WI38 (cell line): ENCODE results near the gene LETM1.

Source experiments
- H3K4me3 ChIP-seq: 2 replicates; pipeline ENCODE4 v1.5.1; 2011; ENCODE audit warnings: low read depth, mild to moderate bottlenecking, control low read depth, low read length
- CTCF ChIP-seq: IDR thresholded peaks from 2 replicates; pipeline ENCODE4 v1.5.1; 2012; ENCODE audit warnings: low read depth, mild to moderate bottlenecking, control low read depth, low read length

The LETM1 gene

DNA sequence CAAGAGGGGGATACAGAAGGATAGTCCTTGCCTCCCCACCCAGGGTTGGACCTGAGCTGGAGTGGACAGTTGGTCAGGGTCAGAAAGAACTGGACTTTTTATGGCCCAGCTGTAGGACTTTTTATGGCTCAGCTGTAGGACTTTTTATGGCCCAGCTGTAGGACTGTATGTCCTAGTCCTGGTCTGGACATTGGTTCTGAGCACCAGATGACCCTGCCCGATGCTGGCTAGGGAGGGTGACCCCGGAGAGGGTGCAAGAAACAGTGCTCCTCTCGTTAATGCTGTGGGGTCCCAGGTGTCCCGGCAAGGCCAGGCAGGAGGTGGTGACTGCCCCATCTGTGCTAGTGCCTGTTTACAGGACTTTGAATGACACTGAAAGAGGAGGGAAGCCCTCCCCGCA, 2.0 kb upstream of the LETM1 start:
- no peak overlapping the region for H3K4me3 ChIP-seq
- TF ChIP-seq CTCF, result no peak

DNA sequence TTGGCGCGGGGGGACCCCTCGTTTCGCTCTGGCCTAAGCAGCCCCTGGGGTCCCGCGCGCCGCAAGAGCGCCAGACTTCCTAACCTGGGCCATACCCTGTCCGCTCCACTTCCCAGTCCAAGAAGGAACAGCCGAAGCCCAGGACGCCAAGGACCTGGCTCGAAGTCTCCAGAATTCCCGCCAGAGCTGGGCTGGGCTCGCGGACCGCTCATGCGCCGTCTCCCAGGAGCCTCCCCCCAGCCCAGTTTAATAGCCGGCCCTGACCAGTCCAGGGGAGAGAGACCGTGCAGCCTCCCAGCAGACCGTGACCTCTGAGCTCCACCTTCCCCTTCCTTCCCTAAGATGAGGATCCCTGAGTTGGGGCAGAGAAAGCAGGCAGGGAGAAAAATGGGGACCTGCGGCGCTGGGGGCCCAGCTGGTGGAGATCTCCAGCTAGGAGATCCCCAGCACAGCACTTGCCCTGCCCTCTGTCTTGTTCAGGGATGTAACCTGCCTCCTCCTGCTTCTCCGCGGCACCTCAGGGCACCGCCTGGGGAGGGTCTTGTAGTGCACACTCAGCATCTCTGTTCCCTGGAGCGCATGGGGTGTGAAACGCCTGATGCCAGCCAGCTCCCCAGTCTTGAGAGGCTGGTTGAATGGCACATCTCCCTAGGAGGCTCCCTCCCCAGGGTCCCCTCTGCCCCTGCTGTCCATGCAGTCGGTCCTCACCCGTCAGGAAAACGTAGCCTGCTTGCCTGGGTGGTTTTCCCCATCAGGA, 1.2 kb upstream of the LETM1 start:
- no peak for TF ChIP-seq CTCF
- H3K4me3 ChIP-seq, result peak overlapping the region; percentile 84

DNA sequence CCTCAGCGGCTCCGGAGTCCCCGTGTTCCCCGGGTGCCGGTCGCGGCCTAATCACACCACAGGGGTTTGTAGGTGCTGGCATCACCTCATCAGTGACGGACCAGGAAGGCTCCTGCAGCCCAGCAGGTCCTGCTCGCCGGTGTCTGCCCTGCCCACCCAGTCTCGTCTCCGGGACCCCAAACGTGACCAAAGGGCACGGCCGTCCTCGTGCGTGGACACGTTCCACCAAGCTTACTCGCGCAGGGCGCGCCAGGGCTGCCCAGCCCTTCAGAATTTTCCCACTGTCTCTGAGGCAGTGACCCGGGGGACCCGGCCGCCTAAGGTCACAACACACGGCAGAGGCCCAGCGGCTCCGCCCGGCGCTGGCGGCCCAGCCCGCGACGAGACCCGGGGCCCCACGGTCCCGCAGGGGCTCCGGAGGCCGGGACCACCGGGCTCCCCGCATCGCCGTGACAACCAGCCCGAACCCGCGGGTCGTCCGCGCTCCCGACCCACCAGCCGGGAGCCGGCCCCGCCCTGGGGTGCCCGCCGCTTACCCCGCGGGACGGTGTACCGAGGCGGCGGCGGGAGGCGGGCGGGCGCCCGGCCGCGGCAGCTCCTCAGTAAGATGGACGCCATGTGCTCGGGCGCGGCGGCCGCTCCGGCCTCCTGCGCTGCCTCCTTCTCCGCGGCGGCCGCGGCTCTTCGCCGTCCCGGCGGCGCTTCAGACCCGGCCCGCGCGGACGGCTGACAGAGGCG, 454 bp downstream of the LETM1 start:
- H3K4me3 ChIP-seq, result peak overlapping the region; percentile 84
- TF ChIP-seq CTCF, result no peak

DNA sequence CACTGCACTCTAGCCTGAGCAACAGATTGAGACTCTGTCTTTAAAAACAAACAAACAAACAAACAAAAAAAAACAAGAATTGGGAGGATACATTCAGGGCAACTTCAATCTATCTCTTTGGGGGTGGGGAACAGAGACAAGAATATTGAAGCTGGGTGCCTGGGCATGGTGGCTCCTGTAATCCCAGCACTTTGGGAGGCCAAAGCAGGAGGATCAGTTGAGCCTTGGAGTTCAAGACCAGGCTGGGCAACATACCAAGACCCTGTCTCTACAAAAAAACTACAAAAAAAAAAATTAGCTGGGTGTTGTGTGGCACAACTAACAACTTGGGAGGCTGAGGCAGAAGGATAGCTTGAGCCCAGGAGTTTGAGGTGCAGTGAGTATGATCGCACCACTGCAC, 1.2 kb downstream of the LETM1 start:
- peak overlapping the region; percentile 84 for H3K4me3 ChIP-seq
- no peak for TF ChIP-seq CTCF

DNA sequence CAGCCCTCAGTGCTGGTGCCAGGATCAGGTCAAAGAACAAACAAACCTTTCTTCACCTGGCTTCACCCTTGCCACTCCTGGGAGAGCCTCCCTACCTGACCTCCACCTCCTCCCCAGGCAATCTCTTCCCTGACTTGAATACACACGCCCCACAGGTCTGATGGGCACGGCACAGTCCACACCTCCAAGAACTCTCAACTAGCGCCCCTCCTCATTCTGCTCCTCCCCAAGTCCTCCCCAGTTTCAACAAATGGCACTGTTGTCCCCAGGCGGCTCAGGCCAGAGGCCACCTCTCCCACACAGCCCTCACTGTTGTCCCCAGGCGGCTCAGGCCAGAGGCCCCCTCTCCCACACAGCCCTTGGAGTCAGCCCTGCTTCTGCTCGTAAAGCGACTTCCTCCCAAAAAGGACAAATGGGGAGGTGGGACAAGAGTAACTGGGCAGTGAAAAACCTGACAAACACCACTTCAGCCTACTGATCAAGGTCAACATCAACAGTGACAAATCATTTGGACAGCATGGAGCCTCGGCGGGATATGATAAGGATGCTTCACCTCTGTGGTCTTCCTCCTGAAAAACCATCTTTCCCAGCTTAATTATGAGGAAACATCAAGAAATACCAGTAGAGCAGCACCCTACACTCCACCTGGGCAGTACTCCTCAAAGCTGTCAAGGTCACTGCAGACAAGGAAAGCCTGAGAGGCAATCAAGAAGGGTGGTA, 2.9 kb downstream of the LETM1 start:
- no peak overlapping the region for H3K4me3 ChIP-seq
- no peak for TF ChIP-seq CTCF

GRCh38 chr4:1851575-1852410, 4.2 kb downstream of the LETM1 start:
- no peak overlapping the region for H3K4me3 ChIP-seq
- TF ChIP-seq CTCF, result no peak
